Measurements from ENCODE around the gene GRK5.

Gene GRK5

DNA sequence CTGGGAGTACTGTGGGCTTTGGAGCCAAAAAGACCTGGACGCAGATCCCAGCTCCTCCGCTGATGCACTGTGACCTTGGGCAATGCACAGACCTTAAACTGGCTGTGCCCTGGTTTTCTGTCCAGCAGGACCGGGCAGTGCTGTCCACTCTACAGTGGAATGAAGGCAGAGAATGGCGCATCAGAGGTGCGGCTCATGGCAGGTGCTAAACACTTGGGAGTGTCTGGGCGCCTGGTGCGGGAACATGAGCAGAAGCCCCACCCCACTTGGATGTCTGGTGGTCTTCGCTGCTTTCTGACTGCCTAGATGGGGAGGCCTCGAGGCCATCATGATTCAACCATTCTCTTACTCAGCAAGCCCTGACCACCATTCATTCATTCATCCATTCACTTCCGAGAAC is 153.7 kb downstream of the GRK5 start:
- H3K9ac ChIP-seq (ENCODE audit: low read length), result no peak overlapping the region

DNA sequence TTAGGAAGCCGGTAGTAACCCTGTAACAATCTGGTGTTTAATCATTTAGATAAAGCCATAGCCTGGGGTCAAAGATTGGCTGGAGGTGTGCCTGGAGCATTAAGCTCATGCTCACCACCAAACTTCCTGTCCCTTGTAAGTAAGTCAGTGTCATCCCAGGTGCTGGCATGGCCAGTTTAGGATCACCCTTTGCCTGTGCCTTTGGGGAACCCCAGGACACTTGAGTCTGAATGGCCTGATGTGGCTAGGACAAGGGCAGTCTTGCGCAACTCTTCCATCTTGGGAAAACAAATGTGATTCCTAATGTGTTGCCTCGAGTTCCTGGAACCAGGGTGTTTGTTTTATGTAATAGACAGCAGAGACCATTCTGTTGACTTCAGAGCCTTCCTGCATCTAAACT is 154.8 kb downstream of the GRK5 start:
- Histone ChIP-seq H3K4me2 (ENCODE audit: low read depth, low read length) (no peak overlapping the region), H4K20me1 (ENCODE audit: insufficient read depth, low read length) (0 out of 2 replicates have a peak, but pooled peaks cover 3% of the 10 kb centered on the region), H3K4me1 (ENCODE audit: low read length) (no peaks in the 10 kb centered on the region), H3K9me3 (replicated peaks; ENCODE audit: insufficient read depth, low read length) (no peaks in the 10 kb centered on the region), H3K27ac (ENCODE audit: low read length) (no peak overlapping the region), H3K9me2 (replicated peaks; ENCODE audit: insufficient read depth, low read length) (no peaks in the 10 kb centered on the region), H3F3A (ENCODE audit: insufficient read depth, low read length) (no peaks in the 10 kb centered on the region), H3K27me3 (replicated peaks; ENCODE audit: insufficient read depth, low read length) (no peaks in the 10 kb centered on the region), H3K9ac (ENCODE audit: low read length) (no peak overlapping the region), H3K36me3 (replicated peaks; ENCODE audit: insufficient read depth, low read length) (no peaks in the 10 kb centered on the region), H2AFZ (ENCODE audit: low read length) (no peak overlapping the region), H3K79me2 (ENCODE audit: low read length) (peaks cover 86% of the 10 kb centered on the region), H3K4me3 (ENCODE audit: low read length) (no peak overlapping the region)
- no peak for TF ChIP-seq EZH2 (optimal IDR thresholded peaks at IDR 0.05; ENCODE audit: low read depth, low read length)
- TF ChIP-seq EZH2phosphoT487 (IDR thresholded peaks at IDR 0.05; ENCODE audit: low read length), result no peak
- TF ChIP-seq, protein P1, sequence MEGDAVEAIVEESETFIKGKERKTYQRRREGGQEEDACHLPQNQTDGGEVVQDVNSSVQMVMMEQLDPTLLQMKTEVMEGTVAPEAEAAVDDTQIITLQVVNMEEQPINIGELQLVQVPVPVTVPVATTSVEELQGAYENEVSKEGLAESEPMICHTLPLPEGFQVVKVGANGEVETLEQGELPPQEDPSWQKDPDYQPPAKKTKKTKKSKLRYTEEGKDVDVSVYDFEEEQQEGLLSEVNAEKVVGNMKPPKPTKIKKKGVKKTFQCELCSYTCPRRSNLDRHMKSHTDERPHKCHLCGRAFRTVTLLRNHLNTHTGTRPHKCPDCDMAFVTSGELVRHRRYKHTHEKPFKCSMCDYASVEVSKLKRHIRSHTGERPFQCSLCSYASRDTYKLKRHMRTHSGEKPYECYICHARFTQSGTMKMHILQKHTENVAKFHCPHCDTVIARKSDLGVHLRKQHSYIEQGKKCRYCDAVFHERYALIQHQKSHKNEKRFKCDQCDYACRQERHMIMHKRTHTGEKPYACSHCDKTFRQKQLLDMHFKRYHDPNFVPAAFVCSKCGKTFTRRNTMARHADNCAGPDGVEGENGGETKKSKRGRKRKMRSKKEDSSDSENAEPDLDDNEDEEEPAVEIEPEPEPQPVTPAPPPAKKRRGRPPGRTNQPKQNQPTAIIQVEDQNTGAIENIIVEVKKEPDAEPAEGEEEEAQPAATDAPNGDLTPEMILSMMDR (IDR thresholded peaks at IDR 0.05; ENCODE audit: low read length), result no peak
- DNase-seq, result no peak

More for the DNA sequence above, 153.7 kb downstream of the GRK5 start:
- no peaks in the 10 kb centered on the region for H3K4me1 ChIP-seq (ENCODE audit: low read length)
- no peak overlapping the region for H3K27ac ChIP-seq (ENCODE audit: low read length)
- H3K4me2 ChIP-seq (ENCODE audit: low read depth, low read length), result no peak overlapping the region
- no peaks in the 10 kb centered on the region for H3K27me3 ChIP-seq (replicated peaks; ENCODE audit: insufficient read depth, low read length)
- H3K9me2 ChIP-seq (replicated peaks; ENCODE audit: insufficient read depth, low read length), result no peaks in the 10 kb centered on the region
- DNase-seq, result no peak
- no peaks in the 10 kb centered on the region for H3K9me3 ChIP-seq (replicated peaks; ENCODE audit: insufficient read depth, low read length)
- no peaks in the 10 kb centered on the region for H4K20me1 ChIP-seq (ENCODE audit: insufficient read depth, low read length)
- peaks cover 86% of the 10 kb centered on the region for H3K79me2 ChIP-seq (ENCODE audit: low read length)
- H3K4me3 ChIP-seq (ENCODE audit: low read length), result no peak overlapping the region
- no peak overlapping the region for H2AFZ ChIP-seq (ENCODE audit: low read length)
- TF ChIP-seq, protein P1 (IDR thresholded peaks at IDR 0.05; ENCODE audit: low read length), result no peak
- TF ChIP-seq EZH2 (optimal IDR thresholded peaks at IDR 0.05; ENCODE audit: low read depth, low read length), result no peak
- TF ChIP-seq EZH2phosphoT487 (IDR thresholded peaks at IDR 0.05; ENCODE audit: low read length), result no peak
- no peaks in the 10 kb centered on the region for H3F3A ChIP-seq (ENCODE audit: insufficient read depth, low read length)
- H3K36me3 ChIP-seq (replicated peaks; ENCODE audit: insufficient read depth, low read length), result no peaks in the 10 kb centered on the region

DNA sequence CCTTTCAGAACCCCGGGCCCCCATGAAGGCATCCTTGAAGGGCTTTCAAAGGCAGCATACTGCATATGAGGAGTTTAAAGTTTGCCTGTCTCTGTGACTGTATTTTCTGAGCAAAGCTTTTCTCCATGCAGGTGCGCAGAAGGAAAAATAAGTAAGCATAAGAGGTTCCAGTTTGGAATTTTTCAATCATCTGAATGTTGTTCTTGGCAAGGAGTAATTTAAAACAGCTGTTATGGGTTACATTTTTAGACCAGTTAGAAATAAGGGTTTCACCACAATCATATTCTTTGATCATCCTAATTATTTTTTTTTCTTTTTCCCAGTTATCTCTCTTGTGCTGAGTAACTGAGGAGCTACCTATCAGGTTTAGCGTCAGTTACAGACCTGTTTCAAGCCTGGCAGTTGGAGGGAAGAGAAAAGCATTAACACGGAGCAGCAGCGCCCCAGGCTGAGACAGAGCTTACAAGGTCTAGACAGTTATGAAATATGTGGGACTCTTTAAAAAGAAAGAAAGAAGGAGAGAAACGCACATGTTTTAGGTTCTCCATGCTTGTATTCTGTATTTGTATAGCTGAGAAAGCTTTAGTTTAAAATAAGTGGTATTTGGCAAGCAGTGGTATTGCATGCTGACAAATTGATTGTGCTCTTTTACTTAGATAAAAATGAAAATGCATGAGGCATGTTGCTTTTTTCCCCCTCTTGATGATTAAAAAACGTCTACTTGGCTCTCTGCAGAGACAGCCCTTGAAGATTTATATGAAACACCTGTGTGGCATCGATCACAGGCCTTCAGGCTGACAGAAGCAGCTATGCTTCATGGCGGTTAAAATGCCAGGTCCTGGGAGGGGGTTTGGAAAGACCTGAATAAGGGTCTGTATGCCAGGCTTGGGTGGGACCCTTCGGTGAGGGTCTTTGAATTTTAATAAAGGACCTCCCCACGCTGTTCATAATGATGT is 157.6 kb downstream of the GRK5 start:
- H3F3A ChIP-seq (ENCODE audit: insufficient read depth, low read length), result no peaks in the 10 kb centered on the region
- TF ChIP-seq, protein P1 (IDR thresholded peaks at IDR 0.05; ENCODE audit: low read length), result no peak
- TF ChIP-seq EZH2 (optimal IDR thresholded peaks at IDR 0.05; ENCODE audit: low read depth, low read length) (no peak), EZH2phosphoT487 (IDR thresholded peaks at IDR 0.05; ENCODE audit: low read length) (no peak)
- H3K4me2 ChIP-seq (ENCODE audit: low read depth, low read length), result no peak overlapping the region
- H3K9ac ChIP-seq (ENCODE audit: low read length), result no peak overlapping the region
- no peak overlapping the region for H3K4me3 ChIP-seq (ENCODE audit: low read length)
- no peaks in the 10 kb centered on the region for H3K36me3 ChIP-seq (replicated peaks; ENCODE audit: insufficient read depth, low read length)
- no peaks in the 10 kb centered on the region for H3K9me2 ChIP-seq (replicated peaks; ENCODE audit: insufficient read depth, low read length)
- DNase-seq, result no peak
- H3K27me3 ChIP-seq (replicated peaks; ENCODE audit: insufficient read depth, low read length), result no peaks in the 10 kb centered on the region
- H3K4me1 ChIP-seq (ENCODE audit: low read length), result peaks cover 4% of the 10 kb centered on the region; the same call in 1 of the 2 replicates
- no peak overlapping the region for H2AFZ ChIP-seq (ENCODE audit: low read length)
- H3K79me2 ChIP-seq (ENCODE audit: low read length), result peaks cover 88% of the 10 kb centered on the region
- H3K9me3 ChIP-seq (replicated peaks; ENCODE audit: insufficient read depth, low read length), result no peaks in the 10 kb centered on the region
- H3K27ac ChIP-seq (ENCODE audit: low read length), result no peak overlapping the region
- 0 out of 2 replicates have a peak, but pooled peaks cover 3% of the 10 kb centered on the region for H4K20me1 ChIP-seq (ENCODE audit: insufficient read depth, low read length)

All from MM.1S (cell line).